Measurements from ENCODE around the gene LRP2. TPM values are rescaled to one million over a fixed set of nuclear protein-coding genes. Genes with fewer than 3 reads are reported as not detected.

LRP2 gene
- total RNA-seq, 4 donors from 2014 or later: not detected

DNA sequence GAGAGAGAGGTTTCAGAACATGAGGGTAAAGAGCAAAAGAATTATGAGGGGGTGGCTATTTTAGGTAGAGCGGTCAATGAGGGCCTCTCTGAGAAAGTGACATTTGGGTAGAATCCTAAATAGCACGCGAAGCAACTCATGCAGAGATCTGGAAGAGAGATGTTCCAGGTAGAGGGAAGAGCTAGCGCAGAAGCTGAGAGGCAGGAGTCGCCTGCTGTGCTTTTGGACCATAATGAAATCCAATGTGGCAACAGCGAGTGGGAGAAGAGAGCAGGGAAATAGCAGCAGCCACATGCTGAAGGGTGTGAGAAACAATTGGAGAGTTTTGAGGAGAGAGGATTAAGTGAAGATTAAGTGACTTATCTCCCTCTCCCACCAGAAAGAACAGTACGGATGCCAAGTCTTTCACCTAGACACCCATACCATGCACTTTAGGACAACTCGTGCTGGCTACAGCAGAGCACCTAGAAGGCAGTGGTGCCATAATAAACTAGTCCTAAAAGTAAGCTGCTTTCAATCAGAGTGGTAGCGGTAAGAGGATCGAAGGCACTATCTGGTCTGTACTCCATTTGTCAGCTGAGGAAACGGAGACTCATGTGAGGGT is 129.7 kb downstream of the LRP2 start:
- TF ChIP-seq POLR2A (IDR thresholded peaks at IDR 0.05) (no peak), CTCF (IDR thresholded peaks at IDR 0.05) (no peak), EP300 (IDR thresholded peaks at IDR 0.05) (no peak)
- WGBS, 2 donors: 86% methylated on average over 11 of the region's 11 CpGs
- no peak for DNase-seq (ENCODE audit: low spot score in 2 of 2)
- no peaks in the 10 kb centered on the region for H3K4me1 ChIP-seq
- H3K27ac ChIP-seq: no peak overlapping the region
- no peak overlapping the region for H3K4me3 ChIP-seq
- H3K27me3 ChIP-seq: no peaks in the 10 kb centered on the region
- no peaks in the 10 kb centered on the region for H3K9me3 ChIP-seq
- H3K36me3 ChIP-seq: no peaks in the 10 kb centered on the region

DNA sequence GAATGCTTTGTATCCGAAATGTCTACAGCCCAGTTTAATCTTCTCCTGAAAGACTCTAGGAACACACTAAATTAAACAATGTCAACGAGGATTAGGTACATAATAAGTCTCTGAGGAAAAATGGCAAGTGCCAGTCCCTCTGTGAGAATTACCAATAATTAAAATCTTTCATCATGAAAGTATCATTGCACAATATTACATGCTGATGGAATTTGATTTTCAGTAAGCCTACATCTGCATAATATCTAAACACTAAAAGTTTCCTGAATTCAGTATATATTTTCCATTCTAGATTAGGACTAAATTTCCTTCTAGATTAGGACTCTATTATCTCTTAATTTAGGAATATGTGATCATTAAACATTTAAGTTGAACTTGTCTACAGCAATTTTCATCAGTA is 132.1 kb downstream of the LRP2 start:
- Histone ChIP-seq H3K4me3 (no peak overlapping the region), H3K9me3 (no peaks in the 10 kb centered on the region), H3K36me3 (no peaks in the 10 kb centered on the region), H3K27me3 (no peaks in the 10 kb centered on the region), H3K27ac (no peak overlapping the region), H3K4me1 (no peaks in the 10 kb centered on the region)
- WGBS, 2 donors: 45 to 49% methylated on average over 2 of the region's 2 CpGs
- no peak for DNase-seq (ENCODE audit: low spot score in 2 of 2)
- TF ChIP-seq CTCF (IDR thresholded peaks at IDR 0.05) (no peak), POLR2A (IDR thresholded peaks at IDR 0.05) (no peak), EP300 (IDR thresholded peaks at IDR 0.05) (no peak)

DNA sequence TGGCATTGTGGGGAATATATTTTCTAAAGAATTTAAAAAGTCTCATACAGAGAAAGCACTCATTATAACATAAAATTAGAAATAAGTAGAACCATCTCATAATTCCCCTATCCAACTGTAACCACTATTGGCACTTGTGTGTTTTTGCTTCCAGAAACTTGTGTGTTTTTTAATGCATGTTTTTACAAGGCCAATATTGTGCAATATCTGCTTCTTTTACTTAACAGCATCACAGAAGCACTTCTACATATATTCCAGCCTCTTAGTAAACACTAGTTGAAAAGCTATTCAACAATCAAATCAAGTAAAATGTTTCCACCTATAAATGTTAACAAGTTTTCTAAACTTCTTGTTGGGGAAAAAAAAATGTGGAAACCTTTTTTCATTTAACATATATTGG is 132.7 kb downstream of the LRP2 start:
- Histone ChIP-seq H3K9me3 (no peaks in the 10 kb centered on the region), H3K36me3 (no peaks in the 10 kb centered on the region), H3K27ac (no peak overlapping the region), H3K4me1 (no peaks in the 10 kb centered on the region), H3K27me3 (no peaks in the 10 kb centered on the region), H3K4me3 (no peak overlapping the region)
- no peak for TF ChIP-seq POLR2A (IDR thresholded peaks at IDR 0.05)
- TF ChIP-seq CTCF (IDR thresholded peaks at IDR 0.05): no peak
- no peak for TF ChIP-seq EP300 (IDR thresholded peaks at IDR 0.05)
- DNase-seq (ENCODE audit: low spot score in 2 of 2): no peak

DNA sequence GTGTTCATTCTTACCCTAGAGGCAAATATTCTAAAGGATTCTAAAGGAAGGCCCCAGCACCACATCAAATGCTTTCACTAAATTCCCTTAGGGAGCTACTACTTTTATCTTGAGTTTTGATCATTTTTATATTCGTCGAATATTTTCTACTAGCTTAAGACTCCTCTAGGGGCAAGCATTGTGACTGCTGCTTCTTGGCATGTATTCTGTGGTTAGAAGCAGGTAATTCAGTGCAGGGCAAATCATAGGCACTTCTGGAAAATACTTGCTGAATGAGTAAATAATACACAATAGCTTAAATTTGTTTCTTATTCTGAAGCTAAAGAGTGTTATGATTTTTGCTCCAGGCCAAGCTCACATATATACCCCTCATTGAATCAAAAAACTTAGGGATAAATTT is 136.4 kb downstream of the LRP2 start:
- Histone ChIP-seq H3K36me3 (no peaks in the 10 kb centered on the region), H3K4me1 (no peaks in the 10 kb centered on the region), H3K4me3 (no peak overlapping the region), H3K9me3 (no peaks in the 10 kb centered on the region), H3K27ac (no peak overlapping the region), H3K27me3 (no peaks in the 10 kb centered on the region)
- 73% methylated on average over 2 of the region's 2 CpGs for WGBS, 2 donors
- no peak for DNase-seq (ENCODE audit: low spot score in 2 of 2)
- TF ChIP-seq POLR2A (IDR thresholded peaks at IDR 0.05) (no peak), EP300 (IDR thresholded peaks at IDR 0.05) (no peak), CTCF (IDR thresholded peaks at IDR 0.05) (no peak)

- TF ChIP-seq EP300 (IDR thresholded peaks at IDR 0.05) (no peak), CTCF (IDR thresholded peaks at IDR 0.05) (no peak), POLR2A (IDR thresholded peaks at IDR 0.05) (no peak)
- H3K4me1 ChIP-seq: no peaks in the 10 kb centered on the region
- H3K27ac ChIP-seq: no peak overlapping the region
- no peaks in the 10 kb centered on the region for H3K36me3 ChIP-seq
- DNase-seq (ENCODE audit: low spot score in 2 of 2): no peak
- H3K9me3 ChIP-seq: no peaks in the 10 kb centered on the region
- no peak overlapping the region for H3K4me3 ChIP-seq
- no peaks in the 10 kb centered on the region for H3K27me3 ChIP-seq
- WGBS, 2 donors: 50 to 54% methylated on average over 2 of the region's 2 CpGs
Observed at GRCh38 chr2:169225233-169225750, 137.0 kb downstream of the LRP2 start.
